WERI-Rb-1 (cell line): ENCODE results near the gene THUMPD1.
"Not testable (repeated sequence)": the region's sequence is repeated elsewhere in the genome, so short reads cannot be mapped to it uniquely, and the experiment has no call there.

Experiments used
- DNase-seq: peaks from one replicate; pipeline ENCODE4 v3.0.0-alpha.2; 2020
- H3K27ac ChIP-seq: fragments of 250-450 bp; sonication (Bioruptor Pico); 2 replicates; pipeline ENCODE4 v1.5.1; 2020; ENCODE audit warnings: mild to moderate bottlenecking, moderate library complexity
- H3K27me3 ChIP-seq: fragments of 250-450 bp; sonication (Bioruptor Pico); 2 replicates; pipeline ENCODE4 v1.5.1; 2021; ENCODE audit warnings: mild to moderate bottlenecking, low read depth, moderate library complexity; ENCODE audit not compliant: insufficient read depth, severe bottlenecking
- H3K36me3 ChIP-seq: fragments of 250-450 bp; sonication (Bioruptor Pico); 2 replicates; pipeline ENCODE4 v1.5.1; 2020; ENCODE audit warnings: mild to moderate bottlenecking, moderate library complexity
- H3K4me3 ChIP-seq: 2 replicates; pipeline ENCODE4 v1.5.1; 2011; ENCODE audit warnings: low read depth, mild to moderate bottlenecking, control low read depth, low read length
- H3K9me3 ChIP-seq: fragments of 250-450 bp; sonication (Bioruptor Pico); 2 replicates; pipeline ENCODE4 v1.5.1; 2021; ENCODE audit warnings: mild to moderate bottlenecking, moderate library complexity; ENCODE audit not compliant: severe bottlenecking
- TF ChIP-seq, protein P1 (sequence below): IDR thresholded peaks from 2 replicates; pipeline ENCODE4 v1.5.1; 2011; ENCODE audit warnings: low read depth, mild to moderate bottlenecking, control low read depth, inconsistent platforms, low read length

The THUMPD1 gene

DNA sequence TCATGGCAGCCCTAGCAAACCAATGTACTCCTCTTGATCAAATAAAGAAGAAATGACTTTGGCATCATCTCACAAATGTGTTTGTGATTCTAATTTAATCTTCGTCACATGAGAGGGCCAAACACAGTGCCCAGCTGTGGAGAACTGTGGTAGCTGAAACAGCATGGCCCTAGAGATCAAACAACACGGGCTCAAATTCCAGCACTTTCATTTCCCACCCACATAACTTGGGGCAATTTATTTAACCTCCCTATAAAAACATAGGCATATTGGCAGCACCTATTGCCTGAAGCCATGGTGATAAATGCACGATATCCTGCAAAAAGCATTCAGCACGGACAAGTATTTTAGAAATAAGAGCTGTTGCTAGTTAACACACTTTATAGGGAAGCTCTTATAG lies 46.6 kb downstream of the THUMPD1 start:
- no peak for DNase-seq
- no peak overlapping the region for H3K27ac ChIP-seq
- no peaks in the 10 kb centered on the region for H3K9me3 ChIP-seq
- TF ChIP-seq, protein P1, sequence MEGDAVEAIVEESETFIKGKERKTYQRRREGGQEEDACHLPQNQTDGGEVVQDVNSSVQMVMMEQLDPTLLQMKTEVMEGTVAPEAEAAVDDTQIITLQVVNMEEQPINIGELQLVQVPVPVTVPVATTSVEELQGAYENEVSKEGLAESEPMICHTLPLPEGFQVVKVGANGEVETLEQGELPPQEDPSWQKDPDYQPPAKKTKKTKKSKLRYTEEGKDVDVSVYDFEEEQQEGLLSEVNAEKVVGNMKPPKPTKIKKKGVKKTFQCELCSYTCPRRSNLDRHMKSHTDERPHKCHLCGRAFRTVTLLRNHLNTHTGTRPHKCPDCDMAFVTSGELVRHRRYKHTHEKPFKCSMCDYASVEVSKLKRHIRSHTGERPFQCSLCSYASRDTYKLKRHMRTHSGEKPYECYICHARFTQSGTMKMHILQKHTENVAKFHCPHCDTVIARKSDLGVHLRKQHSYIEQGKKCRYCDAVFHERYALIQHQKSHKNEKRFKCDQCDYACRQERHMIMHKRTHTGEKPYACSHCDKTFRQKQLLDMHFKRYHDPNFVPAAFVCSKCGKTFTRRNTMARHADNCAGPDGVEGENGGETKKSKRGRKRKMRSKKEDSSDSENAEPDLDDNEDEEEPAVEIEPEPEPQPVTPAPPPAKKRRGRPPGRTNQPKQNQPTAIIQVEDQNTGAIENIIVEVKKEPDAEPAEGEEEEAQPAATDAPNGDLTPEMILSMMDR, result no peak
- H3K27me3 ChIP-seq, result peaks cover 35% of the 10 kb centered on the region
- H3K4me3 ChIP-seq, result no peak overlapping the region
- no peaks in the 10 kb centered on the region for H3K36me3 ChIP-seq

DNA sequence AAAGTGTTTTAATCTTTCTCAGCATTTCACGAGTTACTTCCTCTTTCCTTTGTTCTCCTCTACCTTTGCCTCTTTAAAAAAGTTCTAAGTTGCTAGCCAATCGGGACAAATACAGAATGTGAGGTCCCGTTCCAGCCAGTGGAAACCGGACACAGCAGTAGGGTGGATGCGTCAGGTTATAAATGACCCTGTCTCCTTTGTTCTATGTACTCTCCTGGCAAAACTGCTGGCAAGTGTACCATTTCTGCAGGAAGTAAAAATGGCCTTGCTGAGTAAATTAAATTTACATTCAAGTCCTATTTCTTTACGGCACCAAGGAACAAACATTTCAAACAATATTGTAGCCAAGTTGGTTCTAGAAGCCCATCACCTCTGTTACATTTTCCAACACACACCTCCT lies 47.5 kb downstream of the THUMPD1 start:
- H3K27ac ChIP-seq, H3K9me3 ChIP-seq, H3K36me3 ChIP-seq: not testable (repeated sequence)

DNA sequence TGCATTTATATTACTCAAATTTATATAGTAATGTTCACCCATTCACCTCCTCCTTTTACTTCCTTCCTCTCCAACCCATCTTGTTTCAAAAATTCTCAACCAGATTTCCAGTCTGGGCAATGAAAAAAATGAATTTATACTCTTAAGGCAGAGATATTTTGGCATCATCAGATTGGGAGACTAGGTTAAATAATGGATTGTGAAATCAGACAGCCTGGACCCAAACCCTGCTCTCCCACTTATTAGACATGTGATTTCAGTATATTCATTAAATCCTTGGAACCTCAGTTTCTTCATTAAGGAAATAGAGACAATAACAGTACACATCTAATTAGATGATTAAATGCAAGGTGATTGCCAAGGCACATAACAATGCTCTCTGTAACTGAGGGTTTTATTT lies 52.0 kb downstream of the THUMPD1 start:
- DNase-seq, result no peak
- H3K36me3 ChIP-seq, result no peaks in the 10 kb centered on the region
- H3K9me3 ChIP-seq, result no peaks in the 10 kb centered on the region
- H3K27ac ChIP-seq, result no peak overlapping the region
- H3K4me3 ChIP-seq, result no peak overlapping the region
- H3K27me3 ChIP-seq, result peaks cover 13% of the 10 kb centered on the region
- TF ChIP-seq, protein P1, result no peak

More for the DNA sequence above, 47.5 kb downstream of the THUMPD1 start:
- DNase-seq, H3K4me3 ChIP-seq: not testable (repeated sequence)
- H3K27me3 ChIP-seq, result peaks cover 26% of the 10 kb centered on the region

DNA sequence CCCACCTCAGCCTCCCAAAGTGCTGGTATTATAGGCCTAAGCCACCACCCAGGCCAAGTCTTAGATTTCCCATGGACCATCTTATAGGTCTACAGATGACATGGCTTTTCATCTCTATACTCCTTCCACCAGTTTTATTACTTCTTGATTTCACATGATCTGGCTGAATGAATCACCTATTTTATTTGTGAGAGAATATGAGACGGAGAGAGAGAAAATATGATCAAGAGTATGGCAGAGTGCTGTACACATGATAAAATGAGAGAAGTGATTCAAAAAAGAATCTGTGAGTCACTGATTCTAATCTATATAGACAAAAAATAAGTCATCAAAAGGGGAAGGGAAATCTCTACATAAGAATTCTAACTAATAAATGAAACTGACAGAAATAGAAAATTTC lies 57.8 kb downstream of the THUMPD1 start:
- Histone ChIP-seq H3K4me3 (no peak overlapping the region), H3K9me3 (no peaks in the 10 kb centered on the region), H3K36me3 (no peaks in the 10 kb centered on the region), H3K27ac (no peak overlapping the region), H3K27me3 (no peaks in the 10 kb centered on the region)
- TF ChIP-seq, protein P1, result no peak
- DNase-seq, result no peak
